Chondrocyte (in vitro differentiated cells): ENCODE data around the gene RNF41. TPM values are rescaled to one million over a fixed set of nuclear protein-coding genes. Genes with fewer than 3 reads are reported as not detected.
A peak's percentile ranks its signal among the peaks of the same experiment; 100 is the strongest.
"Not testable (repeated sequence)": the region's sequence is repeated elsewhere in the genome, so short reads cannot be mapped to it uniquely, and the experiment has no call there.

Experiments used
- DNase-seq: peaks from one replicate; pipeline ENCODE4 v3.0.0; 2021; ENCODE audit warnings: mixed read lengths, low spot score
- H3K27ac Mint-ChIP-seq: one replicate; pipeline ENCODE4 v1.8.0; 2021; ENCODE audit warnings: mild to moderate bottlenecking, moderate library complexity, mixed read lengths; ENCODE audit not compliant: unreplicated experiment
- H3K27me3 Mint-ChIP-seq: 2 replicates; pipeline ENCODE4 v1.8.0; 2021; ENCODE audit warnings: low read depth, mixed read lengths
- H3K36me3 Mint-ChIP-seq: 2 replicates; pipeline ENCODE4 v1.8.0; 2021; ENCODE audit warnings: low read depth, mixed read lengths
- H3K4me1 Mint-ChIP-seq: 2 replicates; pipeline ENCODE4 v1.8.0; 2021; ENCODE audit warnings: low read depth, mild to moderate bottlenecking, mixed read lengths
- H3K4me3 Mint-ChIP-seq: one replicate; pipeline ENCODE4 v1.8.0; 2021; ENCODE audit warnings: mild to moderate bottlenecking, moderate library complexity, mixed read lengths; ENCODE audit not compliant: unreplicated experiment
- H3K9me3 Mint-ChIP-seq: 2 replicates; pipeline ENCODE4 v1.8.0; 2021; ENCODE audit warnings: low read depth, mixed read lengths
- total RNA-seq: library from RNA; stranded (reverse); gene quantifications from 3 replicates; pipeline ENCODE4 v1.2.1, GENCODE V29; 2021
- TF ChIP-seq, protein P1 (sequence below): fragments of 200-600 bp; sonication (generic); IDR thresholded peaks from 2 replicates; pipeline ENCODE4 v1.5.0; 2021; ENCODE audit warnings: antibody characterized with exemption, mild to moderate bottlenecking, moderate library complexity

The RNF41 gene
- total RNA-seq, 1 donor from 2014 or later, result 103 TPM

- Mint-ChIP-seq H3K4me3 (no peak overlapping the region), H3K9me3 (no peaks in the 10 kb centered on the region), H3K36me3 (peaks cover 22% of the 10 kb centered on the region), H3K27ac (no peak overlapping the region), H3K4me1 (peaks cover 10% of the 10 kb centered on the region), H3K27me3 (no peaks in the 10 kb centered on the region)
- TF ChIP-seq, protein P1, sequence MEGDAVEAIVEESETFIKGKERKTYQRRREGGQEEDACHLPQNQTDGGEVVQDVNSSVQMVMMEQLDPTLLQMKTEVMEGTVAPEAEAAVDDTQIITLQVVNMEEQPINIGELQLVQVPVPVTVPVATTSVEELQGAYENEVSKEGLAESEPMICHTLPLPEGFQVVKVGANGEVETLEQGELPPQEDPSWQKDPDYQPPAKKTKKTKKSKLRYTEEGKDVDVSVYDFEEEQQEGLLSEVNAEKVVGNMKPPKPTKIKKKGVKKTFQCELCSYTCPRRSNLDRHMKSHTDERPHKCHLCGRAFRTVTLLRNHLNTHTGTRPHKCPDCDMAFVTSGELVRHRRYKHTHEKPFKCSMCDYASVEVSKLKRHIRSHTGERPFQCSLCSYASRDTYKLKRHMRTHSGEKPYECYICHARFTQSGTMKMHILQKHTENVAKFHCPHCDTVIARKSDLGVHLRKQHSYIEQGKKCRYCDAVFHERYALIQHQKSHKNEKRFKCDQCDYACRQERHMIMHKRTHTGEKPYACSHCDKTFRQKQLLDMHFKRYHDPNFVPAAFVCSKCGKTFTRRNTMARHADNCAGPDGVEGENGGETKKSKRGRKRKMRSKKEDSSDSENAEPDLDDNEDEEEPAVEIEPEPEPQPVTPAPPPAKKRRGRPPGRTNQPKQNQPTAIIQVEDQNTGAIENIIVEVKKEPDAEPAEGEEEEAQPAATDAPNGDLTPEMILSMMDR, result no peak
- no peak for DNase-seq
Measured at GRCh38 chr12:56202366-56202765, 19.4 kb downstream of the RNF41 start.

DNA sequence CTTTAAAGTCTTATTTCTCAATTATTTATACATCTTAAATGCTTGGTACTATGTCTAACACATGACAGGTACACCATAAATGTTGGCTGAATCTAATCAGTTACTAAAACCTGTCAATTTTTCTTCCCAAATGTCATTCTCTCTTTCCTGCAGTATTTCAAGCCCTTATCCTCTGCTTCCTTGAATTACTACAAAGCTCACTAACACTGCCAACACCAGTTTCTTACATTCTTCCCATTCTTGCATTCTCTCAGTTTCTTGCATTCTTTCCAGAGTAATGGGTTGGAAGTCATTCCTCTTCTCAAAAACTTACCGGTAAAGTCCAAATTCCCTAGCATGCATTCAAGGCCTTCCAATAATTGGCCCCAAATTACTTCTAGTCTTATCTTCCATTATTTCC is 22.9 kb downstream of the RNF41 start:
- TF ChIP-seq, protein P1, result no peak
- peak overlapping the region; percentile 3 for H3K27ac Mint-ChIP-seq
- no peaks in the 10 kb centered on the region for H3K9me3 Mint-ChIP-seq
- no peak for DNase-seq
- no peaks in the 10 kb centered on the region for H3K36me3 Mint-ChIP-seq
- H3K4me3 Mint-ChIP-seq, result no peak overlapping the region
- no peaks in the 10 kb centered on the region for H3K27me3 Mint-ChIP-seq
- H3K4me1 Mint-ChIP-seq, result peaks cover 18% of the 10 kb centered on the region

- no peak overlapping the region for H3K4me3 Mint-ChIP-seq
Measured at GRCh38 chr12:56197921-56198635, 23.6 kb downstream of the RNF41 start.

DNA sequence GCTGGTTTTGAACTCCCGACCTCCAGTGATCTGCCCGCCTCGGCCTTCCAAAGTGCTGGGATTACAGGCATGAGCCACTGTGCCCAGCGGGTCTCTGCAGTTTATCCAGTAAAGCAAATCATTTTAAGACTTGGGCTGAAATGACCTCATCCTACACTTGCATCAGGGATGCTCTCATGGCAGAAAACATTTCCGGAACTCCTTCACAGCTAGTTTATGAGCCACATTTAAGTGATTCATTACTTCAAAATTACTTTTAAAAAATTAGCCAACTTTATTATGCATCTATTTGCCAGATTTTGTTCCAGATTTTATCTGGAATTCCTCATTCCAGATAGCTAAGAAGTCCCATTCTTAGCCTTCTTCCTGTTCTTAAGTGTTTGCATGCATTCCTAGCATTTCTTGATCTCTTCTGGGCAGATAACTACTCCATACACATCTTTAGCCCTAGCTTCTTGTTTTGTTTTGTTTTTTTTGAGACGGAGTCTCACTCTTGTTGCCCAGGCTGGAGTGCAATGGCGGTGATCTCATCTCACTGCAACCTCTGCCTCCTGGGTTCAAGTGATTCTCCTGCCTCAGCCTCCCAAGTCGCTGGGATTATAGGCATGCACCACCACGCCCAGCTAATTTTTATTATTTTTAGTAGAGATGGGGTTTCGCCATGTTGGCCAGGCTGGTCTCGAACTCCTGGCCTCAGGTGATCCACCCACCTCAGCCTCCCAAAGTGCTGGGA is 24.7 kb downstream of the RNF41 start:
- H3K9me3 Mint-ChIP-seq, H3K27me3 Mint-ChIP-seq, H3K4me3 Mint-ChIP-seq, DNase-seq, H3K36me3 Mint-ChIP-seq: not testable (repeated sequence)
- Mint-ChIP-seq H3K4me1 (peaks cover 27% of the 10 kb centered on the region), H3K27ac (peak overlapping the region; percentile 91)

More at GRCh38 chr12:56197921-56198635, 23.6 kb downstream of the RNF41 start:
- no peaks in the 10 kb centered on the region for H3K36me3 Mint-ChIP-seq
- no peak for DNase-seq
- TF ChIP-seq, protein P1, result no peak
- peak overlapping the region; percentile 91 for H3K27ac Mint-ChIP-seq
- H3K4me1 Mint-ChIP-seq, result peaks cover 23% of the 10 kb centered on the region
- no peaks in the 10 kb centered on the region for H3K9me3 Mint-ChIP-seq
- H3K27me3 Mint-ChIP-seq, result no peaks in the 10 kb centered on the region

DNA sequence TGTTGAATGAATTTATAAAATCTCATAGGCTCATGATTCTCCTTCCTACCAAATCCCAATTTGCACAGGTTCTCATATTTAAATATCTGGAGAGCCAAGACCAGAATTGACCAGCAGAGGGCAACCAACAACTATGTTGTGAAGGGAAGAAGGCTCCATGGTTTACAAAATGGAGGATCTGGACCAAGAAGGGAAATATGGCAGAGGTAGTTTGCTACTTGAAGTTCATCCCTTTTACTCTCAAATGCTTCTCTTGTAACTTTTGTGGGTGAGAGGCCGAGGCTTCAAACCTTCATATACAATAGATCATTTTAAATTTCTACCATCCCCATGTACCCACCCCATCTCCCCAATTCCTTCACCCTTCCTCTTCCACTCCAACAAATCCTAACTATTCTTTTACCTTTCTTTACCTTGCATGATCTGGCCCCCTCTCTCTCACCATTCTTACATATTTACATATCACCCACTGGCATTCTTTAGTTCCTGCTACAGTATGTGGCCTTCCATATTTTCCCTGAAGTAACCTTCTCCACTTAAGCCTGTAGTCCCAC is 28.6 kb downstream of the RNF41 start:
- Mint-ChIP-seq H3K4me1 (peaks cover 34% of the 10 kb centered on the region), H3K4me3 (no peak overlapping the region), H3K27me3 (no peaks in the 10 kb centered on the region), H3K9me3 (no peaks in the 10 kb centered on the region), H3K27ac (peak overlapping the region; percentile 52), H3K36me3 (no peaks in the 10 kb centered on the region)
- TF ChIP-seq, protein P1, result peak; percentile 92
- no peak for DNase-seq
